Fibroblast of skin of back (primary cell): ENCODE results near the gene ADCY1.

ENCODE experiments used
- DNase-seq: peaks from one replicate; pipeline ENCODE4 v3.0.0-alpha.2; 2013

The ADCY1 gene

GRCh38 chr7:45594745-45595535 lies 20.8 kb downstream of the ADCY1 start:
- DNase-seq: no peak

- DNase-seq: no peak
Measured at GRCh38 chr7:45595809-45596664, 21.9 kb downstream of the ADCY1 start.

GRCh38 chr7:45596665-45597095 lies 22.5 kb downstream of the ADCY1 start:
- DNase-seq: no peak

- DNase-seq: no peak
Measured at GRCh38 chr7:45597286-45597984, 23.3 kb downstream of the ADCY1 start.

GRCh38 chr7:45598886-45599520 lies 24.8 kb downstream of the ADCY1 start:
- DNase-seq: no peak

- DNase-seq: no peak
Measured at GRCh38 chr7:45599851-45600706, 25.9 kb downstream of the ADCY1 start.

GRCh38 chr7:45601094-45601493 lies 26.9 kb downstream of the ADCY1 start:
- DNase-seq: no peak

- no peak for DNase-seq
Measured at GRCh38 chr7:45601816-45602540, 27.8 kb downstream of the ADCY1 start.

GRCh38 chr7:45606050-45606449 lies 31.9 kb downstream of the ADCY1 start:
- DNase-seq: no peak

GRCh38 chr7:45606931-45607330 lies 32.8 kb downstream of the ADCY1 start:
- no peak for DNase-seq

GRCh38 chr7:45609180-45609579 lies 35.0 kb downstream of the ADCY1 start:
- no peak for DNase-seq

- no peak for DNase-seq
Measured at GRCh38 chr7:45610019-45610418, 35.9 kb downstream of the ADCY1 start.

GRCh38 chr7:45610660-45611299 lies 36.6 kb downstream of the ADCY1 start:
- no peak for DNase-seq

GRCh38 chr7:45617166-45617565 lies 43.0 kb downstream of the ADCY1 start:
- DNase-seq: no peak

GRCh38 chr7:45622058-45622457 lies 47.9 kb downstream of the ADCY1 start:
- DNase-seq: no peak

GRCh38 chr7:45623157-45623556 lies 49.0 kb downstream of the ADCY1 start:
- DNase-seq: no peak

- no peak for DNase-seq
Measured at GRCh38 chr7:45623740-45624391, 49.7 kb downstream of the ADCY1 start.

GRCh38 chr7:45624392-45624760 lies 50.2 kb downstream of the ADCY1 start:
- no peak for DNase-seq

GRCh38 chr7:45625067-45625466 lies 50.9 kb downstream of the ADCY1 start:
- peak; percentile 7 for DNase-seq
